HepG2 (cell line): Measurements from ENCODE around the gene GUCA1A. TPM values are rescaled to one million over a fixed set of nuclear protein-coding genes. Genes with fewer than 3 reads are reported as not detected.

Experiments used
- CENPX ChIP-seq: sonication (generic); formaldehyde crosslinking; IDR thresholded peaks from 2 replicates; pipeline ENCODE4 v1.9.0; 2021; ENCODE audit warnings: mild to moderate bottlenecking, missing genetic modification reagents, moderate library complexity
- ERF ChIP-seq: IDR thresholded peaks from 2 replicates; pipeline ENCODE4 v1.6.1; 2018; ENCODE audit warnings: missing biosample characterization, missing genetic modification reagents
- ETV5 ChIP-seq: IDR thresholded peaks from 2 replicates; pipeline ENCODE4 v1.6.1; 2018; ENCODE audit warnings: missing biosample characterization, missing genetic modification reagents, inconsistent platforms, borderline replicate concordance
- GABPB1 ChIP-seq: IDR thresholded peaks from 2 replicates; pipeline ENCODE4 v1.6.1; 2016; ENCODE audit warnings: mild to moderate bottlenecking, missing genetic modification reagents, moderate library complexity, missing compliant biosample characterization
- GMEB2 ChIP-seq: IDR thresholded peaks from 2 replicates; pipeline ENCODE4 v1.6.1; 2016; ENCODE audit warnings: missing biosample characterization, missing genetic modification reagents, low read depth
- HNF4A ChIP-seq: sonication (generic); formaldehyde crosslinking; IDR thresholded peaks from 2 replicates; pipeline ENCODE4 v1.4.0; 2020; ENCODE audit warnings: missing genetic modification reagents
- RARA ChIP-seq: IDR thresholded peaks from 2 replicates; pipeline ENCODE4 v1.6.1; 2016; ENCODE audit warnings: missing genetic modification reagents, missing compliant biosample characterization
- STAT5B ChIP-seq: sonication (generic); formaldehyde crosslinking; IDR thresholded peaks from 2 replicates; pipeline ENCODE4 v1.4.0; 2020; ENCODE audit warnings: missing genetic modification reagents
- ZBTB34 ChIP-seq: sonication (generic); formaldehyde crosslinking; IDR thresholded peaks from 2 replicates; pipeline ENCODE4 v1.8.0; 2022; ENCODE audit warnings: mild to moderate bottlenecking, missing genetic modification reagents
- ZBTB49 ChIP-seq: sonication (generic); formaldehyde crosslinking; IDR thresholded peaks from 2 replicates; pipeline ENCODE4 v1.4.0; 2020; ENCODE audit warnings: missing genetic modification reagents, borderline replicate concordance
- ZFP90 ChIP-seq: sonication (generic); formaldehyde crosslinking; IDR thresholded peaks from 2 replicates; pipeline ENCODE4 v1.8.0; 2022; ENCODE audit warnings: missing genetic modification reagents, mild to moderate bottlenecking, inconsistent platforms, borderline replicate concordance
- ZNF280D ChIP-seq: sonication (generic); formaldehyde crosslinking; IDR thresholded peaks from 2 replicates; pipeline ENCODE4 v1.5.1; 2020; ENCODE audit warnings: mild to moderate bottlenecking, missing genetic modification reagents
- ZNF34 ChIP-seq: sonication (generic); formaldehyde crosslinking; IDR thresholded peaks from 2 replicates; pipeline ENCODE4 v1.4.0; 2020; ENCODE audit warnings: mild to moderate bottlenecking, missing genetic modification reagents, borderline replicate concordance
- ZNF446 ChIP-seq: sonication (generic); formaldehyde crosslinking; IDR thresholded peaks from 2 replicates; pipeline ENCODE4 v1.5.0; 2020; ENCODE audit warnings: mild to moderate bottlenecking, missing genetic modification reagents
- ZNF672 ChIP-seq: sonication (generic); formaldehyde crosslinking; IDR thresholded peaks from 2 replicates; pipeline ENCODE4 v1.8.1; 2022; ENCODE audit warnings: missing genetic modification reagents
- polyA plus RNA-seq, 8 experiments: library from polyadenylated mRNA; depleted of rRNA in 3 of 8; stranded (reverse) in 7 of 8; unstranded in 1 of 8; fragments of >200 nt; fragmentation: Illumina TruSeq in 4 of 8; extraction: Trizol in 4 of 8; gene quantifications; 2 replicates each; pipeline versions ENCODE4 v1.2.1 to v1.2.3, GENCODE V29; 2011 to 2016; ENCODE audit warnings: low read depth in 4 of 8, missing spikeins in 1 of 8, mixed read lengths in 1 of 8; ENCODE audit not compliant: insufficient read depth in 1 of 8
- total RNA-seq, 5 experiments: library from RNA; depleted of rRNA; stranded (reverse); fragments of >200 nt; fragmentation: Illumina TruSeq; extraction: Trizol; gene quantifications; 2 replicates each; pipeline ENCODE4 v1.2.3, GENCODE V29; 2016; ENCODE audit warnings: low read depth in 1 of 5
- TF ChIP-seq, protein P1 (sequence below): sonication (generic); formaldehyde crosslinking; IDR thresholded peaks from 2 replicates; pipeline ENCODE4 v1.4.0; 2020; ENCODE audit warnings: mild to moderate bottlenecking, missing genetic modification reagents
- TF ChIP-seq, protein P2 (sequence below): IDR thresholded peaks from 2 replicates; pipeline ENCODE4 v1.6.1; 2016; ENCODE audit warnings: low read depth, control low read depth

GUCA1A gene
- total and polyA plus RNA-seq, 2 of the 13 experiments (the other 11 are each of a cell fraction or from before 2014, with no cell fraction given) = not detected

- TF ChIP-seq ZBTB34 (CRISPR knock-in tag) (no peak), CENPX (CRISPR knock-in tag) (no peak), ZNF34 (CRISPR knock-in tag) (no peak), ZNF672 (CRISPR knock-in tag) (no peak), ERF (no peak), ETV5 (CRISPR knock-in tag) (0 out of 2 replicates have a peak, but pooled peaks have one; percentile 41), ZFP90 (CRISPR knock-in tag) (no peak), ZNF446 (CRISPR knock-in tag) (no peak), STAT5B (no peak), ZNF280D (no peak), HNF4A (peak; percentile 30; the same call in 1 of the 2 replicates), ZBTB49 (CRISPR knock-in tag) (no peak), RARA (peak; percentile 34), GABPB1 (CRISPR knock-in tag) (0 out of 2 replicates have a peak, but pooled peaks have one; percentile 17), GMEB2 (CRISPR knock-in tag) (no peak)
- TF ChIP-seq, protein P1, sequence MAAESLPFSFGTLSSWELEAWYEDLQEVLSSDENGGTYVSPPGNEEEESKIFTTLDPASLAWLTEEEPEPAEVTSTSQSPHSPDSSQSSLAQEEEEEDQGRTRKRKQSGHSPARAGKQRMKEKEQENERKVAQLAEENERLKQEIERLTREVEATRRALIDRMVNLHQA (CRISPR knock-in tag) = no peak
- TF ChIP-seq, protein P2, sequence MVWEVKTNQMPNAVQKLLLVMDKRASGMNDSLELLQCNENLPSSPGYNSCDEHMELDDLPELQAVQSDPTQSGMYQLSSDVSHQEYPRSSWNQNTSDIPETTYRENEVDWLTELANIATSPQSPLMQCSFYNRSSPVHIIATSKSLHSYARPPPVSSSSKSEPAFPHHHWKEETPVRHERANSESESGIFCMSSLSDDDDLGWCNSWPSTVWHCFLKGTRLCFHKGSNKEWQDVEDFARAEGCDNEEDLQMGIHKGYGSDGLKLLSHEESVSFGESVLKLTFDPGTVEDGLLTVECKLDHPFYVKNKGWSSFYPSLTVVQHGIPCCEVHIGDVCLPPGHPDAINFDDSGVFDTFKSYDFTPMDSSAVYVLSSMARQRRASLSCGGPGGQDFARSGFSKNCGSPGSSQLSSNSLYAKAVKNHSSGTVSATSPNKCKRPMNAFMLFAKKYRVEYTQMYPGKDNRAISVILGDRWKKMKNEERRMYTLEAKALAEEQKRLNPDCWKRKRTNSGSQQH (CRISPR knock-in tag) = no peak
These were observed 39.2 kb upstream of the GUCA1A start (continued) for GRCh38 chr6:42133926-42134325.
